SJSA1 (cell line): Measurements from ENCODE around the gene ARFRP1. TPM values are rescaled to one million over a fixed set of nuclear protein-coding genes. Genes with fewer than 3 reads are reported as not detected.

ENCODE experiments used
- DNase-seq, 2 experiments: peaks; one replicate each; pipeline ENCODE4 v3.0.0-alpha.2; 2015 to 2020; ENCODE audit warnings: low spot score in 2 of 2, low read depth in 1 of 2
- H3K27ac ChIP-seq: fragments of 250-450 bp; sonication (Bioruptor Pico); 2 replicates; pipeline ENCODE4 v1.5.1; 2020; ENCODE audit warnings: mild to moderate bottlenecking, moderate library complexity
- H3K27me3 ChIP-seq: fragments of 250-450 bp; sonication (Bioruptor Pico); replicated peaks from 2 replicates; pipeline ENCODE4 v1.5.1; 2020; ENCODE audit warnings: mild to moderate bottlenecking, moderate library complexity
- H3K36me3 ChIP-seq: fragments of 250-450 bp; sonication (Bioruptor Pico); 2 replicates; pipeline ENCODE4 v1.5.1; 2020; ENCODE audit warnings: mild to moderate bottlenecking
- H3K4me1 ChIP-seq: fragments of 250-450 bp; sonication (Bioruptor Pico); replicated peaks from 2 replicates; pipeline ENCODE4 v1.6.1; 2021; ENCODE audit warnings: mild to moderate bottlenecking
- H3K4me3 ChIP-seq: fragments of 250-450 bp; sonication (Bioruptor Pico); 2 replicates; pipeline ENCODE4 v1.5.1; 2020; ENCODE audit warnings: mild to moderate bottlenecking
- H3K9me3 ChIP-seq: fragments of 250-450 bp; sonication (Bioruptor Pico); replicated peaks from 2 replicates; pipeline ENCODE4 v1.5.1; 2020; ENCODE audit warnings: mild to moderate bottlenecking
- total RNA-seq: library from RNA; depleted of rRNA; stranded (reverse); fragments of >200 nt; shearing (Covaris generic); gene quantifications from 2 replicates; pipeline ENCODE4 v1.2.3, GENCODE V29; 2014

The ARFRP1 gene
- total RNA-seq, 1 experiment from 2014 or later = 49.1 TPM

- no peaks in the 10 kb centered on the region for H3K4me1 ChIP-seq
- no peak for DNase-seq
- no peak overlapping the region for H3K4me3 ChIP-seq
- no peaks in the 10 kb centered on the region for H3K27me3 ChIP-seq
- H3K9me3 ChIP-seq = no peaks in the 10 kb centered on the region
- no peak overlapping the region for H3K27ac ChIP-seq
- H3K36me3 ChIP-seq = peaks cover 47% of the 10 kb centered on the region
Observed at GRCh38 chr20:63690898-63691710, 16.7 kb downstream of the ARFRP1 start.

GRCh38 chr20:63690003-63690897 lies 17.5 kb downstream of the ARFRP1 start:
- Histone ChIP-seq H3K9me3 (no peaks in the 10 kb centered on the region), H3K4me1 (no peaks in the 10 kb centered on the region), H3K36me3 (peaks cover 47% of the 10 kb centered on the region), H3K27ac (no peak overlapping the region), H3K4me3 (no peak overlapping the region), H3K27me3 (no peaks in the 10 kb centered on the region)
- DNase-seq = no peak

GRCh38 chr20:63689046-63690002 lies 18.5 kb downstream of the ARFRP1 start:
- Histone ChIP-seq H3K4me3 (no peak overlapping the region), H3K36me3 (peaks cover 41% of the 10 kb centered on the region), H3K9me3 (no peaks in the 10 kb centered on the region), H3K27me3 (no peaks in the 10 kb centered on the region), H3K27ac (no peak overlapping the region), H3K4me1 (no peaks in the 10 kb centered on the region)
- no peak for DNase-seq

GRCh38 chr20:63688228-63689045 lies 19.3 kb downstream of the ARFRP1 start:
- no peak for DNase-seq

GRCh38 chr20:63687419-63688178 lies 20.2 kb downstream of the ARFRP1 start:
- Histone ChIP-seq H3K27ac (no peak overlapping the region), H3K27me3 (no peaks in the 10 kb centered on the region), H3K4me1 (peaks cover 8% of the 10 kb centered on the region), H3K36me3 (peaks cover 48% of the 10 kb centered on the region), H3K4me3 (no peak overlapping the region), H3K9me3 (no peaks in the 10 kb centered on the region)
- no peak for DNase-seq

More at GRCh38 chr20:63688228-63689045, 19.3 kb downstream of the ARFRP1 start:
- H3K36me3 ChIP-seq = peaks cover 40% of the 10 kb centered on the region
- H3K4me3 ChIP-seq = no peak overlapping the region
- no peaks in the 10 kb centered on the region for H3K9me3 ChIP-seq
- no peaks in the 10 kb centered on the region; the same call in 1 of the 2 replicates for H3K4me1 ChIP-seq
- H3K27me3 ChIP-seq = no peaks in the 10 kb centered on the region
- H3K27ac ChIP-seq = no peak overlapping the region

- H3K36me3 ChIP-seq = peaks cover 51% of the 10 kb centered on the region
- no peaks in the 10 kb centered on the region for H3K27me3 ChIP-seq
- no peaks in the 10 kb centered on the region for H3K9me3 ChIP-seq
- no peak overlapping the region for H3K4me3 ChIP-seq
- no peak for DNase-seq
- peaks cover 15% of the 10 kb centered on the region for H3K4me1 ChIP-seq
- H3K27ac ChIP-seq = no peak overlapping the region
Observed at GRCh38 chr20:63686492-63687321, 21.1 kb downstream of the ARFRP1 start.

GRCh38 chr20:63686094-63686491 lies 21.7 kb downstream of the ARFRP1 start:
- H3K4me3 ChIP-seq = no peak overlapping the region
- no peaks in the 10 kb centered on the region for H3K9me3 ChIP-seq
- no peak overlapping the region for H3K27ac ChIP-seq
- no peak for DNase-seq
- no peaks in the 10 kb centered on the region for H3K27me3 ChIP-seq
- peaks cover 22% of the 10 kb centered on the region for H3K4me1 ChIP-seq
- peaks cover 52% of the 10 kb centered on the region for H3K36me3 ChIP-seq

GRCh38 chr20:63685269-63686026 lies 22.3 kb downstream of the ARFRP1 start:
- no peaks in the 10 kb centered on the region for H3K9me3 ChIP-seq
- DNase-seq = no peak
- peaks cover 56% of the 10 kb centered on the region for H3K36me3 ChIP-seq
- H3K4me1 ChIP-seq = peaks cover 23% of the 10 kb centered on the region
- H3K4me3 ChIP-seq = no peak overlapping the region
- H3K27ac ChIP-seq = no peak overlapping the region
- H3K27me3 ChIP-seq = no peaks in the 10 kb centered on the region

GRCh38 chr20:63682384-63683139 lies 25.2 kb downstream of the ARFRP1 start:
- Histone ChIP-seq H3K36me3 (peaks cover 65% of the 10 kb centered on the region), H3K27ac (peak overlapping the region; percentile 81), H3K9me3 (no peaks in the 10 kb centered on the region), H3K4me3 (no peak overlapping the region), H3K27me3 (no peaks in the 10 kb centered on the region), H3K4me1 (peaks cover 23% of the 10 kb centered on the region)
- DNase-seq = peak; percentile 95 to 97

- no peaks in the 10 kb centered on the region for H3K27me3 ChIP-seq
- peak overlapping the region; percentile 81 for H3K27ac ChIP-seq
- no peaks in the 10 kb centered on the region for H3K9me3 ChIP-seq
- peaks cover 63% of the 10 kb centered on the region for H3K36me3 ChIP-seq
- DNase-seq = no peak
- H3K4me3 ChIP-seq = no peak overlapping the region
- H3K4me1 ChIP-seq = peaks cover 23% of the 10 kb centered on the region
Observed at GRCh38 chr20:63681609-63682142, 26.1 kb downstream of the ARFRP1 start.
